HG02885 (cell line): ENCODE data around the gene SPOP.

Source experiments
- ATAC-seq: cut with Tn5 transposase; IDR thresholded peaks from one replicate; pipeline ENCODE4 v1.9.1; 2021; ENCODE audit warnings: mild to moderate bottlenecking; ENCODE audit not compliant: unreplicated experiment, poor library complexity

The SPOP gene

DNA sequence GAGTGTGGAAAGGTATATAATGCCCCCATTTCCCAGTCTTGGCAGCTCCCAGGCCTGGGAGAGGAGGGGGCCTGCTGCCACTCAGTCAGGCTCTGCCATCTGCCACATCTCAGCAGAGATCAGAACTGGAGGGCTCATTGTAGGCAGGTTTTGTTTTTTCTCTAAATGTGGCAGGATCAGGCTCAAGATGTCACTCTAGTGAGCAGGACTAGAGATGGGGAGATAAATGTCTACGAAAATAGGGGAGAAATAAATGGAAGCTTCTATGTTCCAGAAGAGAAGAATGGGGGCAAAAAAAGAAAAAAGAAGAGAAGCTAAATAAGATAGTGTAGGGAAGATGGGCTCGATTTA lies 88.3 kb downstream of the SPOP start:
- no peak for ATAC-seq

DNA sequence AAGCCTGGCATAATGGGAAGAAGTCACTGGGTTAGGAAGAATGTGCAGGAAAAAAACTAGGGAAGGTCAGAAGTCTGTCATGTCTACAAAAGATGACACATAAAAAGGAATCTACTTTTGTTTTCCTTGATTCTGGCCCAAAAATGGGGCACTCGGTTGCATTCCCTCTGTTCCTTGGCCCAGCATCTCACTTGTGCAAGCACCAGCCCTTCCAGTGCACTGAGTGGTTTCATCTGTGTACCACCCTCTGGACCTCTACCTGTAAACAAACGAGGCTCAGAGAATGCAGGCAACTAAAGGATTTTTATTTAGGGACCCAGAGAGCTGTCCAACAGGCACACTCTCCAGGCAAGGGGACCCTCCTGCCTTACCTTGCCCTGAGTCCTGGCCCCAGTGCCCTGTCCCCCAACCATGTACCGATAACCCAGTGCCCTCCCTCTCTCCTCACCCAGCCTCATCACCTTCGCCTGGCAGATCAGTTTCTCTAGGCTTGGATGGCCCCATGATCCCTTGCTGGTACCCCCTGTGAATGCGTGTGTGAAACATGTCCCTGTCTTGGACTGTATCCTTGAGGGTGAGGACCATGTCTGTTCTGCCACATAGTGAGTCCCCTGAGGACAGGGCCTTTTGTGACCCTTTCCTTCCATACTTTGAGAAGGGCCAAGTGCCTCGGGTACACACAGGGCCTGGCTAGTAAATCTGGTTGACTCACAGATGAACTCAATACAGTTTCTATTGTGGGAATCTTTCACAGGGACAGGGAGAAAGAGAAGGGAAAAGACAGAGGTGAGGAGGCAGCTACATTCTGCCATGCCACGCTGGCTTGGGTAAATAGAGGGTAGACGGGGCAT lies 88.9 kb downstream of the SPOP start:
- ATAC-seq: no peak

DNA sequence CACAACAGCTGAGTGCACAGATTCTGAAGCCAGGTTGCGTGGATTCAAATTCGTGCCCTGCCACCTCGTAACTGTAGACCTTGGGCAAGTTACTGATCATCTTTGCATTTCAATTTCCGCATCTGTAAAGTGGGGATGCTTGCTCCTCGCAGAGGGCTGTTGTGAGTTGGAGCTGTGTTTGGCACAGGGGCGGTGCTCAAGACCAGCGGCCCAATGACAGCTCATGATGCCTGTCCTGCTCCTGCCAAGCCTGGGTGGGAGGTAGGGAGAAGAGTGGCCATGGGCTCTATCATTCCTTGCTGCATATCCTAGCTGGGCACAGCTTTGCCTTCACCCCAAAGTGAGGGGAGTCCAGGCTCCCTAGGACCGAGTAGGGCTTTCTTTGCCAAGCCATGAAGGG lies 89.6 kb downstream of the SPOP start:
- no peak for ATAC-seq

DNA sequence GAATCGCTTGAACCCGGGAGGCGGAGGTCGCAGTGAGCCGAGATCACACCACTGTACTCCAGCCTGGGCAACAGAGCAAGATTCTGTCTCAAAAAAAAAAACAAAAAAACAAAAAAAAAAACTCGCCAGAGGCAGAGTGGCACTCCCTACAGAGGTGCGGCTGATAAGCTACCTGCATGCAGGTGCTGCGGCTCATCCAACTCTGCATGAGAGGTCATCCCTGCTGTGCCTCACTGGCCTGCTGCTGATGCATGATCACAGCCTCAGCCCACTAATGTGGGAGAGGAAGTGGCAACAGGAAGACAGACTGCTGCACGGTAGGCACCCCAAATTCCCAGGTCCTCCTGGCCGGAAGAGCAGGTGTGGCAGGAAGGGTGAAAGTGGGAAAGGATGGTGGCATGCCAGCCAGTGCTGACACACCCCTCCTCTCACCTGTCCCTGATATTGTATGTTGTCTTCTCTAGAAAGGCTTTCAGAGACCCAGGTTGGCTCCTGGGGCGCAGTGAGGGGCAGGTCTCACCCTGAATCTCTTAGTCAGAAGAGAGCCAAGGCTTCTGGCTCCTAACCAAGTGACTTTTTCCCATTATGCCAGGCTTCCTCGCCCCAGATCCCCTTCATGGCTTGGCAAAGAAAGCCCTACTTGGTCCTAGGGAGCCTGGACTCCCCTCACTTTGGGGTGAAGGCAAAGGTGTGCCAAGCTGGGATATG lies 90.4 kb downstream of the SPOP start:
- ATAC-seq: no peak

DNA sequence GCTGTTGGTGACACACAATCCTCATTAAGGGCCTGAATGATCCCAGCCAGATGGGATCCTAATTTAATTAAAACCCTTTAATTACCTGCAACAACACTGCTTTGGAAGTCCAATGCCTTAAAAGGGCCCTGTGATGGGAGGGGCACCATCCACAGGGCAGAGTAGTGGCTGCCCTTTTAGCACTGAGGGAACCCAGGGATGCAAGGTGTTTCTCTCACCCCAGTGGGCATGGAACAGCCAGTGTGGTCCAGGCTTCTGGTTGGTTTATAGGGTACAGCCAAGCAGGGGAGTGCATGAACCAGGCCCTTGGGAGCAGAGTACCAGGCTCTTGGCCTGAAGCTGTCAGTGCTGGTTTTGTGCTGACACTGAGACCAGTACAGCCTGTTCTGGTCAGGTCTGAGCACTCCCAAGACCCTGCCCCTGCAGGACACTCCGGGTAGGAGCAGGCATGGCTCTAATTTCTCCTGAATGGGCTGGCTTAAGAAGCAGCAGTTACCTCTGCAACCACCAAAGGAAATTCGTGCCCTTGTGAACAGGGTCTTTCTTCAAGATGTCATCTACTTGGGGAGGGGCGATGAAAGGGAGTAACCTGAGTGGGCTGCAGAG lies 92.4 kb downstream of the SPOP start:
- ATAC-seq: no peak

DNA sequence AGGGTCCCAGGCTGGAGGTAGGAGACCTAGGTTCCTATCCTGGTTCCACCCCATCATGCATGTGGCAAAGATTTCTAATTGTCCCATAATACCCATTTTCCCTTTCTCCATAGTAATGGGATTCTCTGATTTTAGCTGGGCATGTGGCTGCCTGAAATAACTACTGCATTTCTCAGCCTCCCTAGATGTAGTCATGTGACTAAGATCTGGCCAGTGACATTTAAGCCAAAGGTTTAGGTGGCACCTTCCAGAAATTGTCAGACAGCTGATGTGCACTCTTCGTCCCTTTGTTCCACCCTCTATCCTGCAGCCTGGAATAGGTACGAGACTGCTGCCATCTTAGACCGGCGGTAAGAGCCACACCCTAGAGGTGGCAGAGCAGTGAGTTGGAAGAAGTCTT lies 94.0 kb downstream of the SPOP start:
- no peak for ATAC-seq

DNA sequence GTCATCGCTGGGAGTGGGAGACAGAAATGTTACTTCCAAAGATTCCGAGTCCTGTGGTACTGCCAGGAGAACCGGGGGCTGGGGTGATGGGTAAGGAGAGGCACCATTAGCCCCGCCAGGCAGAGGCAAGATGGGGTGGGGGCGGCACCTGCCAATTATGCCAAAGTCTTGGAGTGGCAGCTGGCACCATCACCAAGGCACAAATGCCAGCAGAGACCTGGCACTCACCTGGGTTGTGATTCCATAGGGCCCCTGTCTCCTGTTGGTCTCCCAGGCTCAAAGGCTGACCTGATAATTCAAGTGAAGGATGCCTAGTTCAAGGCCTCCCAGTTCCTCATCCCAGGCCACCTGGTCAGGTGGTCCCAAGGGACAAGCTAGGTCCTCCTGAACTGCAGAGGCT lies 94.7 kb downstream of the SPOP start:
- ATAC-seq: no peak

DNA sequence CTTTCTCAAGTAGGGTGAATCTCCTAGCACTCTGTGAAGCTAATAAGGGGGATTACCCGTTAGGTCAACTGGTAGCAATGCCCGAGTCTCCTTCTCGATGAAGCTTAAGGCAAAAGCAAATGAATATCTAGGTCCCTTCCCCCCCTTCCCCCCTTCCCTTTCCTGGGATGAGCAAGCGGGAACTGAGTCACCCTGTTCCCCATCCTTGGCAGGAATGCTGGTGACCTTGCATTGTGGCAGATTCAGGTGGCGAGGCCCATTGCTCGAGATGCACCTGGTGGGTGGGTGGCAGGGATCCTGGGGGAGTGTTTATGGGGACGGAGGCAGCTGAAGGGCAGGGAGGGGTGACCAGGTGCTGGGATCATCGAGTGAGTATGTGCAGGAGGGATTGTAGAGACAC lies 95.1 kb downstream of the SPOP start:
- ATAC-seq: no peak

DNA sequence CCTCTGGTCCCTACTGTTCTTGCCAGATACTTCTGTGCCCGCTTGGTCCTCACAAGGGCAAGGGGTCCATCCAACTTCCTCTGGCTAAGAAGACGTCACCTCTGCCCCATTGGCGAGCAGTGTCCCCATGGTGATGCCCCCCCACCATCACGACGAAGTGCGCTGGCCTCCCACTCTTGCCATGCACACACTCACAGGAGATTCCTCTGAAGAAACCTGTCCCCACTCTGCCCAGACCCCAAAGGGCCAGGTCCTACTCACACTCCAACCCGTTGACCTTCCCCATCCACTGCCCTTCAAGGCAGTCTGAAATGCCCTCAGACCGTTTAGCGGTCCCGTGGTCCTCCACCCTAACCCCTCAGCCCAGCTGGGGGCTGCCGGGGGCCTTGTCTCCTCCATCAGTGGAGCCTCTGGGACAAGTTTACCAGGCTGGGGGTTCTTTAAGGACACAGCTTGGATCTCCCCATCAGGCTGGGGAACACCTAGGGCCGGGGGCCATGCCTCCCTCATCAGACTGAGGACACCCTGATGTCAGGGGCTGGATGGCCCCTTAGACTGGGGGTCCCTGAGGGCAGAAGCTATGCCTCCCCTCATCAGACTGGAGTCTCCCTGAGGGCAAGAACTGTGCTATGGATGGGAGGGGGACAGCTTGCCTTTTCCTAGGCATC lies 95.7 kb downstream of the SPOP start:
- ATAC-seq: no peak

DNA sequence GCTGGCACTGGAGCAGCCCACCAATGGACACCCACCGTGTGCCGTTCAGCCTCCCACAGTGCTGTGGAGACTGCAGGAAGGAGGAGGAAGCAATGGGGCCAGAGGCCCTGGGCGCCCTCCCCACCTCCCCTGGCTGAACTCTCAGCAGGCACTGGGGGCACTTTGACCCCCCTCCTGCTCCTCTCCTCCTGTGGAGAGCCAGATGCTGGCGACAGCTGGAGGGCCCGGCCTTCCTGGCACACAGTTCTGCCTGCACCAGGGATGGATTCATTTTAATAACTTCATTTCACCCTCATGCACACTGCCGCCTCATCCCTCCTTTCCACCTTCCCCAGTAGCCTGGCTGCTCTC lies 96.3 kb downstream of the SPOP start:
- no peak for ATAC-seq

DNA sequence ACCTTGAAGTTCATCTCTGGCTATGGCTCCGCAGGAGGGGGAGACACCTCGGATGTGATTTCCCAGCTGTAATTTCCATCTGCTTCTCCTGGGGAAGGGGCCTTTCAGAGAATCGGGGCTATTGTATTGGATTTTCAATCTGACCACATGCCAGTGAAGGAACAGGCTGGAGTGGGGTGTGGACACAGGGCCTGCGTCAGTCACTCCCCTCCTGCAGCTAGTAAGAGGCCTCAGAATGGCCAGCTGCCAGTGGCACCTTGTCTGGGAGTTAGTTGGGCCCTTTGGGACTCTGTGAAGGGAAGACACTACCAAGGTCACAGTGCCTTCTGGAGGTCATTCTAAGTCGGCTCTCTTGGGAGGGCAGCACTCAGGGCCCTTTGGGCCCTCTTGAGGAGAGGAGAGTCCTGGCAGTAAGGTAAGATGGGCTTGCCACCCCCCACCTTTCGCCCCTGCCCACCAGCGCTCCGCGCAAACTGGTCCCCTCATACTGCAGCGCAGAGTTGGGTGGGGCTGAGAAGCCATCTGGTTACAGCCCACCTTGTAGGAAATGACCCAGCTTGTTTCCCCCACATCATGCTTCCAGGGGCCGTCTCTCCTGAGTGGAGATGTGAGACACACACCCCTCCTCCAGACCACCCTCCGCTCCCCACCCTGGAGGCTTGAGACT lies 96.8 kb downstream of the SPOP start:
- ATAC-seq: no peak

DNA sequence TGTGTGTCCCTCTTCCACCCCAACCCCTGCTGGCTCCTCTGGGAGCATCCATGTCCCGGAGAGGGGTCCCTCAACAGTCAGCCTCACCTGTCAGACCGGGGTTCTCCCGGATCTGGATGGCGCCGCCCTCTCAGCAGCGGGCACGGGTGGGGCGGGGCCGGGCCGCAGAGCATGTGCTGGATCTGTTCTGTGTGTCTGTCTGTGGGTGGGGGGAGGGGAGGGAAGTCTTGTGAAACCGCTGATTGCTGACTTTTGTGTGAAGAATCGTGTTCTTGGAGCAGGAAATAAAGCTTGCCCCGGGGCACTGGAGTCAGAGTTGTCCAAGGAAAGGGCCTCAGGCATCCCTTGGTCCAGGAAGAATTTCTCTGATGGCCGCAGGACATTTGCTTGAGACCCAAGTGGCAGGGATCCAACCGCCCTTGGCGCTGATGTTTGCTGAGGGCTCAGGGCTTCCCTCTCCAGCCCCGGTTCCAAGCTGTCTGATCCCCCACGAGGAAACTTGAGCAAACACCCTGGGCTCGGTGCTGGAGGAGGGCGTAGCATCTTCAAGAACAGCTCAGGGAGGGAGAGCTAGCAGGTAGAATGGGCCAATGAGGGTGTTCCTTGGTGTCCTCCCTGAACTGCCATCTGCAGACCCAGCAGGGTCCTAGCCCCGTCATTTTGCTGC lies 97.7 kb downstream of the SPOP start:
- no peak for ATAC-seq

DNA sequence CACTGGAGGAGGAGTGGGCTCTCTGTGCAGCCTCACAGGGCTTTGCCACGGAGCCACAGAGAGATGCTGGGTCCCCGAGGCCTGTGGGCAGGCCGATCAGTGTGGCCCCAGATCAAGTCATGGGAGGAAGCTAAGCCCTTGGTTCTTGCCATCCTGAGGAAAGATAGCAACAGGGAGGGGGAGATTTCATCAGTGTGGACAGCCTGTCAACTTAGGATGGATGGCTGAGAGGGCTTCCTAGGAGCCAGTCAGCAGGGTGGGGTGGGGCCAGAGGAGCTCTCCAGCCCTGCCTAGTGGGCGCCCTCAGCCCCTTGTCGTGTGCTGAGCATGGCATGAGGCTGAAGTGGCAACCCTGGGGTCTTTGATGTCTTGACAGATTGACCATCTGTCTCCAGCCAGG lies 98.4 kb downstream of the SPOP start:
- ATAC-seq: no peak

DNA sequence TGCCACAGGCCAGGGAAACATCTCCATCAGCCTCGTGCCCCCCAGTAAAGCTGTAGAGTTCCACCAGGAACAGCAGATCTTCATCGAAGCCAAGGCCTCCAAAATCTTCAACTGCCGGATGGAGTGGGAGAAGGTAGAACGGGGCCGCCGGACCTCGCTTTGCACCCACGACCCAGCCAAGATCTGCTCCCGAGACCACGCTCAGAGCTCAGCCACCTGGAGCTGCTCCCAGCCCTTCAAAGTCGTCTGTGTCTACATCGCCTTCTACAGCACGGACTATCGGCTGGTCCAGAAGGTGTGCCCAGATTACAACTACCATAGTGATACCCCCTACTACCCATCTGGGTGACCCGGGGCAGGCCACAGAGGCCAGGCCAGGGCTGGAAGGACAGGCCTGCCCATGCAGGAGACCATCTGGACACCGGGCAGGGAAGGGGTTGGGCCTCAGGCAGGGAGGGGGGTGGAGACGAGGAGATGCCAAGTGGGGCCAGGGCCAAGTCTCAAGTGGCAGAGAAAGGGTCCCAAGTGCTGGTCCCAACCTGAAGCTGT lies 98.9 kb downstream of the SPOP start:
- ATAC-seq: no peak

DNA sequence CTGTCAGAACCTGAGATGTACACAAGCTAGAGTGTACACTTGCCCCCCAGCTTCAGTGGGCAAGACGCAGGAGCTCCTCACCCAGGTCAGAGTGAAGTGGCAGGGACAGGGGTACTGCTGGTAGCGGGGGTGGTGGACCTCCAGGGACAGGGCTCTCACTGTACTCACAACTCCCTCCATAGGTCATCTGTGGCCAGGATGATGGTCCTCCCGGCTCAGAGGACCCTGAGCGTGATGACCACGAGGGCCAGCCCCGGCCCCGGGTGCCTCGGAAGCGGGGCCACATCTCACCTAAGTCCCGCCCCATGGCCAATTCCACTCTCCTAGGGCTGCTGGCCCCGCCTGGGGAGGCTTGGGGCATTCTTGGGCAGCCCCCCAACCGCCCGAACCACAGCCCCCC lies 99.5 kb downstream of the SPOP start:
- ATAC-seq: no peak

DNA sequence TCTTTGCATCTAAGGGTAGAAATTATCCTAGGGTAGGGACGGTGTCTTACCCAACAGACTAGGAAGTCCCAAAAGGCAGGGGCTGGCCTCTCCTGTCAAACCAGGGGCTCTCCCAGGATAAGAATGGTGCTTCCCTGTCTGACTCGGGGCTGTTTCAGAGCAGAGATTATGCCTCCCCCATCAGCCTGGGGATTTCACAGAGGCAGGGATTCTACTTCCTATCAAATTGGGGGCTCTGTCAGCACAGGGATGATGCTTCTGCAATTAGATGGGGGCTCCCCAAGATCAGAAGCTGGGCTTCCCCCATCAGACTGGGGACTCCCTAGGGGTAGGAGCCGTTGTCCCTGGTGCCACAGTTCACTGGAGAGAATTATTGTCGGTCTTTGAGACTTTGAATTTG lies 99.9 kb downstream of the SPOP start:
- no peak for ATAC-seq

DNA sequence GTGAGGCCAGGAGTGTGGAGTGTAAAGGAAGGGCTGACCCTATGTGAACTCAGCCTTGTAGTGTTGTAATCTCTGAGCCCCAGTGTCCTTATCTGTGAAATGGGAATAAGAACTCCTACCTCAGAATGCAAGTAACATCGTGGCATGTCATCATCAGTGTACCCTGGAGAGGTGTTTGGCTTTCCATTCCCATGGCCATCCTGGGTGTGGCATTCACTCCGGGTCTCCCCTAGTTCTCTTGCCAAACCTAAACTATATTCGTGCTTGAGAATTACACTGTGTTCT lies 100.3 kb downstream of the SPOP start:
- ATAC-seq: no peak

DNA sequence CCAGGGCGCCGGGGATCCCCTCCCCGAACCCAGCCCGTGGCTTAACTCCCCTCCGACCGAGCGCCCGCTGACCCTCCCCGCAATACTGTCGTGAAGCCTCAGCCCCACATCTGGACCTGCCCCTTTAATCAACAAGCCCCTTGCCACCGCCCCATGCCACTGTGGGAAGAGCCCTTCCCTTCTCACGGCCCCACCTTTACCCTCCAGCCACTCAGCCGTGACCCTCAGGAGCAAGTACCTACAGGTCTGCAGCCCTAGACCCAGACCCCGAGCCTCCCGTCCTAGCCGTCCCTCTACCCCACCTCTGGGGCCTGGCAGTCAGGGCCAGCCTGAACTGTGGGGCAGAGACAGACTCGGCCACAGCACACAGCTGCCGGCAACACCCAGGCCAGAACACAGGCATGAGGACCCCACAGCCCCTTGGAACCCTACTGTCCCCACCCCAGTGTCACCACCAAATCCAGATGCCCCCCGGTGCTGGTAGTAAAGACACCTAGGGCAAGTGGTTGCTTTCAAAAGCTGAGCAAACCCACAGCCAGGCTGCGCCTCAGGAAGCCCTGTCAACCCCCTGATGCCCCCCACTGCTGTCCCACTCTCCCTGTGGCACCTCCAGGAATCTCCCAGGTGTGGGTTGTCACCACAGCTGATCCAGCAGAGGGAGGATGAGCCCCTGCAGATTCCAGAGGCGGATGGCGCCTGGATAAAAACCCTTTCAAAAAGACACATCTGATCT lies 100.8 kb downstream of the SPOP start:
- no peak for ATAC-seq

DNA sequence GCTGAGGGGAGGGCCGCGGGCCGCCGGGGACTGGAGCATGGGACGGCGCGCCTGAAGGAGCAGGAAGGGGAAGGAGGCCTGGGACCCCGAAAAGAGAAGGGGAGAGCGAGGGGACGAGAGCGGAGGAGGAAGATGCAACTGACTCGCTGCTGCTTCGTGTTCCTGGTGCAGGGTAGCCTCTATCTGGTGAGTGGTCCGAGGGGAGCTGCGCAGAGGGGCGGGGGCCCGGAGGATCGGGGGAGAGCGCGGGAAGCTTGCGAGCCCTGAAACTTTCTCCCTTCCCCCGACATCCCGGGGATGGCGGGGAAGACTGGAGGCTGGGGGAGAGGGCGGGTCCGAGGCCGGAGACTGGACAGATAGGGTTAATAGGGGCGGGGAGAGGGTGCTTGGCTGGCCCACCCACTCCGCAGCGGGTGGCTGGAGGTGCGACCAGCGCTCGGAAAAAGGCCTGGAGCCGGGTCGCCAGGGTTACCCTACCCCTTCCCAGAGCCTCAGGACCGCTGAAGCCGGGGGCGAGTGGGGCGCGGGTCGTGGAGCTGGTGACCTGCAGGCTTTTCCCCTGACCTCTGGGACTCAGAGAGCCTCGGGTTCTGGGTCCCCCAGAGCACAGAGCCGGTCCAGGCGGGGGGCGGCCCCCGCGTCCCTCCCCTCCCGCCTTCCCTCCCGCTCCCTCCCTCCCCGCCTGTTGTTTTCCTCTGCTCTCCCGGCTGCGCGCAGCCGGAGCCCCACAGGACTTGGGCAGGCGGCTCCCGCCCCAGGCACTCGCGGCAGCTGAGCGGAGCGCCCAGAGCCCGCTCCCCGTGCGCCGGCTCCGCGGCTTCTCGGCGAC lies 101.6 kb downstream of the SPOP start:
- ATAC-seq: no peak
